Measurements from ENCODE around the gene SLC16A11.

SLC16A11 gene

DNA sequence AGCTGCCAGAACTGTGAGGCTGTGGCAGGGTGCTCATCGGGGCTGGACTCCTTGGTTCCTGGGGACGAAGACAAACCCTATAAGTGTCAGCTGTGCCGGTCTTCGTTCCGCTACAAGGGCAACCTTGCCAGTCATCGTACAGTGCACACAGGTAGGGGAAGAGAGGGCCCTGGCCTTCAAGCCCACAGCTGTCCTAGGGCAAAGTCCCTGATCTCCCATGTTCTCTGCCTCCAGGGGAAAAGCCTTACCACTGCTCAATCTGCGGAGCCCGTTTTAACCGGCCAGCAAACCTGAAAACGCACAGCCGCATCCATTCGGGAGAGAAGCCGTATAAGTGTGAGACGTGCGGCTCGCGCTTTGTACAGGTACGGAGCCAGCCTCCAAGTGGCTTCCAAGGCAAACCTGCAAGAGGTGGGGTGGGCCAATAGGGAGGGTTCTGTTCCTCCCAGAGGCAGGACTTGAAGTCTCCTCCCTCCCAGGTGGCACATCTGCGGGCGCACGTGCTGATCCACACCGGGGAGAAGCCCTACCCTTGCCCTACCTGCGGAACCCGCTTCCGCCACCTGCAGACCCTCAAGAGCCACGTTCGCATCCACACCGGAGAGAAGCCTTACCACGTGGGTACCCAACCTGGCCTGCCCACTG lies 17.3 kb downstream of the SLC16A11 start:
- in situ Hi-C loops (cut with HindIII; ENCODE audit: low sequenced_read_pairs), result no loop called here

GRCh38 chr17:7025245-7025644 lies 18.6 kb downstream of the SLC16A11 start:
- in situ Hi-C loops (cut with HindIII; ENCODE audit: low sequenced_read_pairs), result no loop called here

DNA sequence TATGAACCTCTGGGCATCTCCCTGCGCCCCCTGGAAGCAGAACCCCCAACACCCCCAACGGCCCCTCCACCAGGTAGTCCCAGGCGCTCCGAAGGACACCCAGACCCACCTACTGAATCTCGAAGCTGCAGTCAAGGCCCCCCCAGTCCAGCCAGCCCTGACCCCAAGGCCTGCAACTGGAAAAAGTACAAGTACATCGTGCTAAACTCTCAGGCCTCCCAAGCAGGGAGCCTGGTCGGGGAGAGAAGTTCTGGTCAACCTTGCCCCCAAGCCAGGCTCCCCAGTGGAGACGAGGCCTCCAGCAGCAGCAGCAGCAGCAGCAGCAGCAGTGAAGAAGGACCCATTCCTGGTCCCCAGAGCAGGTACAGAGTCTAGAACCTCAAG lies 19.5 kb downstream of the SLC16A11 start:
- in situ Hi-C loops (cut with HindIII; ENCODE audit: low sequenced_read_pairs), result no loop called here

DNA sequence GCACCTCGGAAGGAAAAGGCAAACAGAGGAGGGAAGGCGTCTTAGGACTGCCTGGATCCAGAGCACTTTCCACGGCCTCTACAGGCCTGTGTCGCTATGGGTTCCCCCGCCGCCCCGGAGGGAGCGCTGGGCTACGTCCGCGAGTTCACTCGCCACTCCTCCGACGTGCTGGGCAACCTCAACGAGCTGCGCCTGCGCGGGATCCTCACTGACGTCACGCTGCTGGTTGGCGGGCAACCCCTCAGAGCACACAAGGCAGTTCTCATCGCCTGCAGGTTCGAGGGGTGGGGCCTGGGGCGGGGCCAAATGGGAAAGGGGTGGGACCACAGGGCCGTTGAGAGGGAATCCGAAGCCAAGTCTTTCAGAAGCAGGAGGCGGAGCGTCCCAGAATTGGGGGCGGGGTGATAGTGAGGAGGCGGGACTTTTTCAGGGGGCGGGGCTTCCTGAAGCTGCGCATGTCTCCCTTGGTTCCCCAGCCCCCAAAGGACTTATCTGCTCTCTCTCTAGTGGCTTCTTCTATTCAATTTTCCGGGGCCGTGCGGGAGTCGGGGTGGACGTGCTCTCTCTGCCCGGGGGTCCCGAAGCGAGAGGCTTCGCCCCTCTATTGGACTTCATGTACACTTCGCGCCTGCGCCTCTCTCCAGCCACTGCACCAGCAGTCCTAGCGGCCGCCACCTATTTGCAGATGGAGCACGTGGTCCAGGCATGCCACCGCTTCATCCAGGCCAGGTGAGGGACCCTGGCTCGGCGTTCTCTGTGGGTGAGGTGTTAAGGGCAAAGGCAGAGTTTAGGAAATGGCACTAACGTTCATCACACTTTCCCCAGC lies 20.1 kb downstream of the SLC16A11 start:
- in situ Hi-C loops (cut with HindIII; ENCODE audit: low sequenced_read_pairs), result no loop called here

- in situ Hi-C loops (cut with HindIII; ENCODE audit: low sequenced_read_pairs), result no loop called here
Observed at GRCh38 chr17:7022781-7023571, 20.9 kb downstream of the SLC16A11 start, which contains the start of gene BCL6B. BCL6B (plus strand) TSS chr17:7023050; CDS start chr17:7023672, 622 bp downstream.

DNA sequence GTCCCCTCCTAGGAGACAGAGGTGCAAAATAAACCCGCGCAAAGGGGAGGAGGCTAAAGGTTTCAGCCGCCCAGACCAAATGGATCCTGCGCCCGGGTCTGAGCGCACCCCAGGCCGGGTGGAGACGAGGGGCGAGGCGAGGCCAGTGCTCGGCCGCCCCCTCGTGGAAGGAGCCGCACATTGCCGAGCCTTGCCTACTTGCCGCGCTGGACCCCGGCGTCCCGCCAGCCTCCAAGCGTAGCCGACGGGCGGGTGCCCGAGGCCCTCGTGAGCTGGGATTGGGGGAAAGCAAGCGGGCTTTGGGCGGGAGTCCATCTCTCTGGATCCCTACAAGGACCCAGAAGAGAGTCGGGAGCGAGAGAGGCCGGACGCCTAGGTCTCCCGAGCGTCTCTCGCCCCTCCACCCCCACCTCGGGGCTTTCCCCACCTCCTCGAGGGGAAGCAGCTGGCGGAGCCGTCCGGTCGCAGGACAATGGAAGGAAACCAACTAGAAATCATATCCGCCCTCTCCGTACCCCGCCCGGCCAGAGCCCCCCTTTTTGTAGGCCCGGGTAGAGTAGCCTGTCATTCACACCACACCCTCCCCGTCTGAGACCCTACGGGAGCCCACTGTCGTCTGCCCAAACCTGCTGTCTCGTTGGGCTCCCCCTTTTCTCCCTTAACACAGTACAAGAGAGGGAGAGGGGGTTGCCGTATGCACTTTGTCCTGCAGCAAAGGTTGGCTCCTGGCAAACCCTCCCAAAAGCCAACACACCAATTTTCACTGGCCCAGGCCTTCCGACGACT lies 21.7 kb downstream of the SLC16A11 start:
- in situ Hi-C loops (cut with HindIII; ENCODE audit: low sequenced_read_pairs), result no loop called here

- in situ Hi-C loops (cut with HindIII; ENCODE audit: low sequenced_read_pairs), result no loop called here
Observed at GRCh38 chr17:7020894-7021664, 22.8 kb downstream of the SLC16A11 start.

DNA sequence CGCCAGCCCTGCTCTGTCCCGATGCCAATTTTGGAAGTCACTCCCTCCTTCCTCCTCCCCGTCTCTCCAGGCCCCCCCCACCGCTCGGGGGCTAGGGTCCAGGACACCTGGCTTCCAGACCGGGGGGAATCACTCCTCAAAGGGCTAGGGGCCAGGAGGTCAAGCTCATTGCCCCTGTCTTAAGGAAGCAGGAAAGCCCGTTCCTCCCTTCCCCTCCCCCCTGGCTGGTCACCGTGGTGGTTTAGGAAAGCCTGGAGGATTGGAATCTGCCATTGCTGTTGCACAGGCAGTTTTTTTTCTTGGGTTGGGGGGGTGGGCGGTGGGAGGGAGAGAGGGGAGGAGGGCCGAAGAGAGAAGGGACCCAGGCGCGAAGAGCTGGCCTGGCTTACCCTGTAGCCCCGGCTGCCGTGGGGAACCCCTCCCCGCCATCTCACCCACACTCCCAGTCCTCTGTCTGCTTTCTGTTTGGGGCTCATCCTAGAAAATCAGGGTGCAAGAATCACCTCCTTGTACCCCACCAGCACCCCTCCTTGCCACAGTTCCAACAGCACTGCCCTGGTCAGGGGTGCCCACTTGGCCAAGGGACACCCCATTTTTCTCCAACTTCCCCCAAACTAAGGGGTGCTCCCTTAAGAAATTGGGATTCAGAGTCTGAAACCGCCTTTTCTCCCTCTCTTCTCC lies 23.9 kb downstream of the SLC16A11 start:
- in situ Hi-C loops (cut with HindIII; ENCODE audit: low sequenced_read_pairs), result no loop called here

DNA sequence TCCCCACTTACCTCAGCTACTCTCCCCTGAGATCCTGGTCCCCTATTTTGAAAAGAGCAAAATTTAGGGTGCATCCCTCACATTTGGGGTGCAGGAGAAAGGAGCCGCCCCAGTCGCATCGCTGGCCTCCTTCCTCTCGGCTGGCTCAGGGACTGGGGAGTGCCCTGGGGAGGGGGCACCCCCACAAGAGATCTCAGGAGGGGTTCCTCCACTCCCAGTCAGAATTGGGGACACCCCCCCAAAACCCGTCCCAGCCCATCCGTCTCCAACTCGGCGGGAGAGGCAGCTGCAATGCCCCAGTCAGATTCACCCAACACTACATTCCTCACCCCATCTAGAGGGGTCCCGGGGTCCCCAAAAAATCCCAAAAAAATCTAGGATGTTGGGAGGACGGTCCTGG lies 24.5 kb downstream of the SLC16A11 start:
- in situ Hi-C loops (cut with HindIII; ENCODE audit: low sequenced_read_pairs), result no loop called here

DNA sequence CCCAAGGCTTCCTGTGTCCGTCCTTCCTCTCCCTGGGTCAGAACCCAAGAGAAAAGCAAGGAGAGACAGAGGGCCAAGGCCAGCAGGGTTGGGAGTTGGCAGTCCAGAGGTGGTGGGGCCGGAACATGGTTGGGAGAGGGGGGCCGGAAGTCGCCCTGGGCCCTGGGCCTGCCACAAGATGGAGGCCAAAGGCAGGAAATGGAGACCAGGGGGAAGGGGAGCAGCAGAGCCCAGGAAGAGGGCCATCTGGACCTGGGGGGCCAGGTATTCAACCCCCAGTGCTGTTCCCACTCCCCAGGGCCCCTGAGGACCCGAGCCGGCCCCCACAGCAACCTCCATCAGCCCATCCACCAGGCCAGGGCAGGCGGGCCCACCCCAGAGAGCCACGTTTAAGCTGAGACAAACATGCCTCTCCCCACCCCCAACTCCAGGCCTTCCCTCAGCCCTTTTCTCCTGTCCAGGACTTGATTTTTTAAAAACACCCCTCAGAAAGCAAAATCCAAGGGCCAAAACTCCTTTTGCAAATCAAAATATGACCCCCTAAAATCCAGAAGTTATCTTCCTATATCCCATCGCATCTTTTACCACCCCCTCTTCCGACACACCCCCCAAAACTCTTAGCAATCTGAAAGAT lies 25.4 kb downstream of the SLC16A11 start:
- in situ Hi-C loops (cut with HindIII; ENCODE audit: low sequenced_read_pairs), result no loop called here

DNA sequence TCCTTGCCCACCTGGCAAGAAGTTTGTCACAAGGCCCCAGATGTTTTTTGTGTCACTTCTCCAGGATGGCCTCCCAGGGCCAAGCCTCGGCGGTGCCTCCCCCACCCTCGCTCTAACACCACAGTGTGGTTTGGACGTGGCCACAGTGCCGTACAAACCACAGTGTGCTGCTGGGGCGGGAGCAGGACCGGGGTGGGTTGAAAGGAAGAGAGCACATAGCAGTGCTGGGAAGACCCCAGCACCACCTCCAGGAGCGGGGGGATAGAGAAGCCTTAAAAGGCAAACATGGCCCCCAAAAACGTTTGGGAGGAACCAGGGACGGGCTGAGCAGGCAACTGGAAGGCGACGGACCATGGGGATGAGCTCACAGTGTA lies 26.1 kb downstream of the SLC16A11 start:
- in situ Hi-C loops (cut with HindIII; ENCODE audit: low sequenced_read_pairs), result no loop called here

GRCh38 chr17:7016886-7017826 lies 26.7 kb downstream of the SLC16A11 start:
- in situ Hi-C loops (cut with HindIII; ENCODE audit: low sequenced_read_pairs), result no loop called here

- in situ Hi-C loops (cut with HindIII; ENCODE audit: low sequenced_read_pairs), result no loop called here
Observed at GRCh38 chr17:7016418-7016817, 27.5 kb downstream of the SLC16A11 start.

DNA sequence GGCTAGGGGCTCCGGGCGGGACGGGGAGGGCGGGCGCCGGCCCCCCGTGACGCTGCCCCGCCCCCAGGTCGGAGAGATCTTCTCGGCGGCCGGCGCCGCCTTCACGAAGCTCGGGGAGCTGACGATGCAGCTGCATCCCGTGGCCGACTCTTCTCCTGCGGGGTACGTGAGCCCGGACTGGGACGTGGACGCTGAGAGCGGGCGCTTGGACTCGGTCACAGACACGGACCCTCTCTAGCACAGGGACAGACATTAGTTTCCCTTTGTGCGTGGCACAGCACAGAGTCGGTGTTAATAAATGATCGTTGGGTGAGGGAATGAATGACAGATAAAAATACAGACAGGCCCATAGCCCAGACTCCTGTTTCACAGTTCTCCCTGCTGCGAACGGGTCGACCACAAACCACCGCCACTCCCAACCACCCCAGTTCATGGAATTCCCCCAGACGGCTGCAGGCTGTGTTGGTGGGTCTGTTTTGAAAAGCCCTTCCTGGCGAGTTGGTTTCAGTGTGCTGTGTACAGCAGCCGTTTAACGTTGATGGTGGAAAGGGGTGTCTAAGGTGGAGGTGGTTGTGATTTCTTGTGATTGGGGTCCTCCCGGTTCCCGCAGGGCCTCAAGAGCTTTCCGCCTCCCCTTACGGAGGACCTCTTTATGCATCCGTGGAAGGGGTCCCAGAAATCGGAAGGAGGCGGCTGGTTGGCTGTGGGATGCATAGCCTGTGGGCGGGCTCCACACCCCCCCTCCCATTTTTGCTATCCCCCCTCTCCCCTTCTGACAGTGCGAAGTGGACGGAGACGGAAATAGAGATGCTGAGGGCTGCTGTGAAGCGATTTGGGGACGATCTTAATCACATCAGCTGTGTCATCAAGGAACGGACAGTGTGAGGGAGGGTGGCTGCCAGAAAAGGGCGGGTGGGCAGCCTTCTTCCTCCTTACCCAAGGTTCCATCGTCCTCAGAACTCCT lies 28.6 kb downstream of the SLC16A11 start:
- in situ Hi-C loops (cut with HindIII; ENCODE audit: low sequenced_read_pairs), result no loop called here

GRCh38 chr17:7014261-7014994 lies 29.5 kb downstream of the SLC16A11 start:
- in situ Hi-C loops (cut with HindIII; ENCODE audit: low sequenced_read_pairs), result no loop called here

DNA sequence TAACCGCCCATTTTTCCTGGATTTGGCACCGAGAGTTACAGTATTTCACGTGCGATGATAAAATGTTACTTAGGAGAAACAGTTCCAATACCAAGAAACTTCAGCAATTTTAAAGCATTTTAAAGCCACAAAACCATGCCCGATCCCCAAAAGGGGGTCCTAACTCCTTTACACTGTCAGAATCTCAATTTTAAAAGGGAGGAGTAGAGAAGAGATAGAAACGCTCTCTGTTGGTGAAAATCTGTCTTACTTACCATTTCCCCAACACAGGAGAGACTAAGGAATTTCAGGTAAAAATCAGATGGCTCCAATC lies 32.0 kb downstream of the SLC16A11 start:
- in situ Hi-C loops (cut with HindIII; ENCODE audit: low sequenced_read_pairs), result no loop called here
